Thoracic aorta endothelial cell (primary cell): ENCODE results near the gene PROSER3. TPM values are rescaled to one million over a fixed set of nuclear protein-coding genes. Genes with fewer than 3 reads are reported as not detected.

Experiments
- total RNA-seq: library from RNA; depleted of rRNA; stranded (reverse); fragments of >200 nt; gene quantifications from 2 replicates; pipeline ENCODE4 v1.2.3, GENCODE V29; 2012

PROSER3 gene
- 9.2 and 10.3 TPM in 2 replicates for total RNA-seq

DNA sequence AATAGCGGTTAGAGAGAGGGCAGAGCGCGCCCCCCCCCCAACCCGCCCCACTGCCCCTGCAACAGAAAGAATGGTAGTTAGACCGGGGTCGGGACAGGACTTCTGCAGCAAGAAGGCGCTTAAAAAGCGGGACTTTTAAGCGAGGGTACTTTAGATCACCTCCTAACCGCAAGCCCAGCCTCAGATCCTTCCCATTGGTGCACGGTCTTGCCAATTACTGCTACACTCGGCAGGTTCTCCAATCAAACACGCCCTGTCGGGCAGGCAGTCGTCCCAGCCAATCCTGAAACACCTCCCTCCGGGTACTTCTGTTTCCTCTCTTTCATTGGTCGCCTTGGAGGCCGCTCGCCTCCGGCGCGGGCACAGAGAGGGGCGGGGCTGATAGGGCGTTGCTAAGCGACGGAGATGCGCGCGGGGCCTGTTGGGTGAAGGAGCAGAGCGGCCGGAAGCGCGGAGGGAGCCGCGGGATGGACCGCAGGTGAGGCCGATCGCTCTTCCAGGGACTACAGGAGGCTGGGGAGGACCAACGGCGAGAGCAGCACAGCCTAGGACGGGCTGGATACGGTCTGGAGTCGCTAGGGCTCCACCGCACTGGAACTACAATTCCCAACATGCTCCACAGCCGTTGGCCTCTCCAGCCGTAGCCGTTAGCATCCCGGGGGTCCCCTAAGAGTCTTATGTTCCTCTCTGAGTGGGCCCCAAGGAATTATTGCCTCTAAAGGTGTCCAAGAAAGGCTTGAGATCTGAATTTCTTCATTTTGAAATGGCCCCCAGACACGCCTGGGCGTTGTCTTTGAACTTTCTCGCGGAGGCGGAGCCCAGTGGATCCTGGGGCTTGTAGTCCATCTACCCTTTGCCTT is at the start of gene PROSER3:
Gene PROSER3 (plus strand): TSS at position 428 of the 860 bp plus-strand sequence. CDS start 40 bp downstream, at position 468.

DNA sequence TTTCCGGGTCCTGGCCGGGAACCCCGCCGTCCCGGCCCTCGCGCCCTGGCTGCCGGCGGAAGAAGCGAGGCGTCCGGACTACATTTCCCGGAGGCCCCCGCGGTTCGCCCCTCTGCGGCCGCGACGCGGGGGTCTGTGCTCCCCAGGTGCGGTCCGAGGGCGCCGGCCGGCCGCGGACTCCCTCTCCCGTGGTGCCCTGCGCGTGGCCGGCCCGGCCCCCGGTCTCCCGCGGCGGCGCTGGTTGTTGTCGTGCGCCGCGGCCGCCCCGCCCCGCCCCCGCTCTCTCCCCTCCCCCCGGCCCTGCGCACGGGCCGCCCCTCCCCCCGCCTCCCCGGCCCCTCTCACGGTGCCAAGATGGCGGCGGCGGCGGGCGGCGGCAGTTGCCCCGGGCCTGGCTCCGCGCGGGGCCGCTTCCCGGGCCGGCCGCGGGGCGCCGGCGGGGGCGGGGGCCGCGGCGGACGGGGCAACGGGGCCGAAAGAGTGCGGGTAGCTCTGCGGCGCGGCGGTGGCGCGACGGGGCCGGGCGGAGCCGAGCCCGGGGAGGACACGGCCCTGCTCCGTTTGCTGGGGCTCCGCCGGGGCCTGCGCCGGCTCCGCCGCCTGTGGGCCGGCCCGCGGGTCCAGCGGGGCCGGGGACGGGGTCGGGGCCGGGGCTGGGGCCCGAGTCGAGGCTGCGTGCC is 40.2 kb upstream of the PROSER3 start, which contains the start of gene KMT2B:
Gene KMT2B (plus strand): TSS at position 339 of the 680 bp plus-strand sequence. CDS start 16 bp downstream, at position 355.

DNA sequence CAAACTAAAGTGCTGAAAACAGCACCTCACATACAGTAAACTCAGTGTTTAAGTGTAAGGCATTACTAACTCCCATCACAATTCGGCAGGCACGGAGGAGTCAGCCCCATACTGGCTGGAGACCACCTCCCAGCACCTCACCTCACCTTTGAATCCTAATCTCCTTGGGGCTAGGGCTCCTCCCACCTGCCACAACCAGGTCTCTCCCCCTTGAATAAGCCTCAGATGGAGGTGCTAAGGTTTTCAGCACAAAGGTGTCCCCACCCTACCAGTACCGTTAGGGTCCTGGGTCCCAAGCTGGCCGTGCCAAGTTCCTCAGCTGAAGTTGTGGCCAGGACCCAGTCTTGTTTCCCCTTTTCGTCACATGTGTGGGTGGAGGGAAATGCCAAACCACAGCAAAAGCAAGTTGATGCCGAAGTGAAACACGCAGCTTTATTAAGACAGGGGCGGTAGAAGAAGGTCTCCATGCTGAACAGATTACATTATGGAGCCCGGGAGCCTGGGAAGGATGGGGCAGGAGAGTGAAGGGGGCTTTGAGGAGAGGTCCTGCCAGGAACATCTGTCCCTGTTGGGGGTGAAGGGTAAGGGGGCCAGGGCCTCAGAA is 15.8 kb upstream of the PROSER3 start, which contains the start of gene IGFLR1:
Gene IGFLR1 (minus strand): TSS at position 332 of the 604 bp plus-strand sequence. CDS start 1,272 bp downstream, outside the sequence.

DNA sequence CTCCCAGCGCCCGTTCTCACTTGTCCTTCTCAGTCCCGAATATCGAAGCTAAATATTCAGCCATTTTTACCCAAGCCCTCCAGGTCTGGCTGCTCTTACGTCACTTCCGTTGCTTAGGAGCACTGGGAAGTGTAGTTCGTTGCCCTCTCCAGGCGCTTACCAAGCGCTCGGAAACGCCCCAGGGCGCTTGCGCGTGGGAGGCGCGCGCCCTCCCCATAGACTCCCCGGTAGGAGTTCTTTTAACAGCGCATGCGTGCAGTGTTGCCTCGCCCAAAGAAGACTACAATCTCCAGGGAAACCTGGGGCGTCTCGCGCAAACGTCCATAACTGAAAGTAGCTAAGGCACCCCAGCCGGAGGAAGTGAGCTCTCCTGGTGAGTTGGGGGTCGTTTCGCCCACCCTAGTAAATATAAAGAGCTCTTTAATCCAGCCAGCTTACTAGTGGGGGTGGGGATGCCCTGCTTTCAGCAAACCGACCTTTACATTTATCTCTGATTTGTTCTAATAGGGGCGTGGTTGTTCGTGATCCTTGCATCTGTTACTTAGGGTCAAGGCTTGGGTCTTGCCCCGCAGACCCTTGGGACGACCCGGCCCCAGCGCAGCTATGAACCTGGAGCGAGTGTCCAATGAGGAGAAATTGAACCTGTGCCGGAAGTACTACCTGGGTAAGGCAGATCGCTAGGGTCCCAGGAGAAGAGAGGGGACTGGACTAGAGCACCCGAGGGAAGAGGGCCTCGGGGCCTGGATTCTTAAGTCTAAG is 12.5 kb upstream of the PROSER3 start, which contains the start of the genes PSENEN and U2AF1L4:
Gene PSENEN (plus strand): TSS at position 324 of the 759 bp plus-strand sequence. CDS start 280 bp downstream, at position 604.
Gene U2AF1L4 (minus strand): TSS at position 91 of the 759 bp plus-strand sequence. CDS start 27 bp downstream, at position 64.

DNA sequence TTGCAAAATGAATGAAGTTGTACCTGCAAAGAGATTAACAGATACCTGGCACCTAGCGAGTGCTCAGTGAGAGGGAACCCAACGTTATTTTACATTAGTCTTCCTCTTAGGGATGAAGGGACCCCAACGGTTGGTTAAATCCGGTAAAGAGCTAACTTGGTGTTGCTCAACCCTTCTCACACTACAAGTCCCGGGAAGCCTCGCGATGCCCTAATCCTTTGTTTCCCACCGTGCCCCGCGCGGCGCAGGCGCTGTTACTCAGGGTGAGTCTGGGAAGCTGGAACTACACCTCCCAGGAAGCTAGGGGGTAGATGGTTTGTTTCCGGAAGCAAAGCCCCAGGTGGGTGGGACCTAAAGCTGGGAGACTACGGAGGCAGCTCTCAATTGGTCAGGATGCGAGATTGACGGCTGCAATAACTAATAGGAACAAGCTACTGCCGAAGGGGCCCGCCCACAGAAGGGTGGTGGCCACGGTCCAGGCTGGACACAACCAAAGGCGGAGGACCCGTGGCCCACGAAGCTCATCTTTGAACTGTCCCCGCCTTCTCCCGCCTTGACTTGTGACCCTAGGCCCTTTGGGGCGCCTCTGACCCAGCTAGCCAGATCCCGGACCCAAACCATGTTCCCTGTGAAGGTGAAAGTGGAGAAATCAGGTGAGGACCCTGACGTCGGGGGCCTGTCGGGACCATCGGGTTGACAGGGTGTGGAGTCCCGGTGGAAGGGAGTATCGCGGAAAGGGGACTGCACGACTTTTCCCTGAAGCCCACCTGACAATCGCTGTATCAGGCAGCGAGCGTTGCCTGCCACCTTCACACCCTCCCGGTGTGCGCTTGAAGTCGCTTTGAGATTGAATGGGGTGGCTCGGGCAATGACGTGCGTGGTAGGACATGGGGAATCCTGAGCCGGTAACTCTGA is 9.6 kb upstream of the PROSER3 start, which contains the start of gene LIN37:
Gene LIN37 (plus strand): TSS at position 471 of the 915 bp plus-strand sequence. CDS start 149 bp downstream, at position 620.

DNA sequence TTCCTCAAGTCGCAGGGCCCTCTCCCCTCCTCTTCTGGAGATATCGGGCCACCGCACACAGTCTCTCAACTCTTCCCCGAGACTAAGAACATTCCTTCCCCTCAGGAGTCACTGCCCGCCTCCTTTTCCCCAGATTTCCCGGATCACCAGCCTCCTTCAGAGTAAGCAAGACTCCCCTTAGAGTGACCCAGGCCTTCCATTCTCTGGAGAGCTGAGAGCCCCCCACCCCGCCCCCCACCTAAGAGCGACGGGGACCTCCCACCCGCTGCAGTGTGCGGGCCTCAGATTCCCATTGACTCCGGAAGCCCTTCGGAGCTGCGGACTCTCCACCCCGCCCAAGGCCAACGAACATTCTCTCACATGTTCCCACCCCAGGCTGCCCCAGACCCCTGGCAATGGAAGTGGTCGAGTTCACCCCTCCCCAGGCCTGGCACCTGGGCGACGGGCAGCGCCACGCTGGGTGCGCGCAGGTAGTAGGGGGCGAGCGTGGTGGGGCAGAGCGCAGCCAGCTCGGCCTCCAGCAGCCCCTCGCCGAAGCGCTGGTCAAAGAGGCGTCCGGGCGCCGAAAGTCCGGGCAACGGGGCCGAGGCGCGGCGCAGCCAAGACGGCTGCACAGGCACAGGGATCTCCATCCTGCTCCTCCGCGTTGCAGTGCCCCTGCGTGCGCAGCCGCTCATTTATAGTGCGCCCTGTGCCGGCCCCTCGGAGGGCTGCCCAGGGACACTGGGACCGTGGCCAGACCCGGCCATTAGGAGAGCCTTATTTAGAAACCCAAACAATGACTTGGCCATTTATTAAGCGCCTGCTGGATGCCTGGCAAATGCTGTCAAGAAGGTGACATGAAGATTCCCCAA is 1.4 kb upstream of the PROSER3 start, which contains the start of gene HSPB6:
Gene HSPB6 (minus strand): TSS at position 653 of the 854 bp plus-strand sequence. CDS start 21 bp downstream, at position 632.

DNA sequence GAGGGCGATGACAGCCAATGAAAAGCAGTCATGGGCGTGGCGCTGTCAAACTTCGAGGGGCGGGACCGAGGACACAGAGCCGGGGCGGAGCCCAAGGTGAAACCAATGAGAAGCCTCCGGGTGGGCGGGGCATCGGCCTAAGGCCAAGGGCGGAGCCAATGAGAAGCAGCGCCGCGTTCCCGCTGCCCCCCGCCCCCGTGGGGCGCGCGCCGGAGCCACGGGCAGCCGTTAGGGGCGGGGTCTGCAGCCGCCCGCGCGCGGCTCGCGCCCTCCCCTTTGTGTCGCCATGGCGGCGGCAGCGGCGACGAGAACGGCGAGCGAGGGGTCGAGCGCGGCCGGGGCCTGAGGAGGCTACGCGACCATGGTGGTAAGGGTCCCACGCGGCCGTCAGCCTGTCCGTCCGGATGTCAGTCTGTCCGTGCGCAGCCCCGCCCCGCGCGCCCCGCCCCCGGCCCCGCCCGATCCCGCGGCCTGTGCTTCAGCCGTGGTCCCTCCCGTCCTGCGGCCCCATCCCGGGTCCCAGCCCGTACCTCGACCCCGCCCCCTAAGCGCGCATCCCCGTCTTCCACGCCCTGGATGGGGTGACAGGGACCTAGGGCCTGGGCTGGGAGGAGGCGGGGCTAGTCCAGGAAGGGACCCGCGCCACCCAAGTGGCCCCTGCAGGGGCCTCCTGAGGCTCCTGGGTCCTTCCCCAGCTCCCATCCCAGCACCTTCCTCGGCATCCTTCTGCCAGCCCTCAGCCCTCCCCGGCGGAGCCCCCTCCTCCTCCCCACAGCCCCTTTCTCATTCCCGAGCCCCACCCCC is 17.5 kb downstream of the PROSER3 start, which contains the start of gene ARHGAP33:
Gene ARHGAP33 (plus strand): TSS at position 267 of the 804 bp plus-strand sequence. CDS start 95 bp downstream, at position 362.

DNA sequence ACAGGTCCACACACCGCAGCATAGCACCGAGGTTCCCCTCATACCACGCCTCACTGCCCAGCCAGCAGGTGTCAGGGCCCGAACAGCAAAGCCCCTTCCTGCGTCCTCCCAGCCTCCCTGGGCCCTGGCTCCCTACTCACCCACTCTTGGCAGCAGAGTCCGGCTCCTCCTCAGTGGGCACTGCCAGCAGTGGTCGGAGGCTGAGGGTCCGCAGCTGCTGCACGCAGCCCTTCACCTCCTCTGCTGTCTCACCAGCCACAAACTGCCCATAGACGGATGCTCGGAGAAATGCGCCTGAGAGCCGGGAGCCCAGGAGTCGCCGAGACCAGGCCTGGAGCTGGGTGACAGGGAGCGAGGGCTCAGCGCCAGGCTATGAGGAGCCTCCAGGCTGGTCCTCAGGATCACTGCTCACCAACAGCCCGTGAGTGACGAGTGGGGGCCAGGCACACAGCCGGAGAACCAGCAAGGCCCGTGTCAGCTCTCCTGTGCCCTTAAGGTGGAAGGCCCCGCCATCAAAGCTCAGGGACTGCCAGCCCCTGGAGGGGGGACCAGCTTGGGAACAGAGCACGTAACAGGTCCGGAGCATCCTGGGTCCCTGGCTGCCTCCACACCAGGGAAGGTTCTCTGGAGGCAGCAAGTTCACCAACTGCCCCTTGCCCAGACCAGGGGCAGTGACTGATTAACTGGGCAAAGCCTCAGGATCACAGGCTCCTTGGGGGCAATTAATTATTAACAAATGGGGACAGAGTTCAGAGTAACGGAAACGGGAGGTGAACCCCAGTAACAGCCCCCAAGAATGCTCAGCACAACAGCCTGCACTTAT is 54.5 kb downstream of the PROSER3 start, which contains the start of gene PRODH2:
Gene PRODH2 (minus strand): TSS at position 626 of the 823 bp plus-strand sequence. CDS start 40 bp downstream, at position 586.

Other genes with a start within 250 kb of the PROSER3 start
- not detected in 2 replicates for gene DMKN, start 244.5 kb upstream of the PROSER3 start, total RNA-seq
- not detected in 2 replicates for gene SBSN, start 229.9 kb upstream of the PROSER3 start, total RNA-seq
- not detected in 2 replicates for gene GAPDHS, start 224.7 kb upstream of the PROSER3 start, total RNA-seq
- gene TMEM147, start 212.6 kb upstream of the PROSER3 start, total RNA-seq, result 41.4 and 53.8 TPM in 2 replicates
- not detected in 2 replicates for gene ATP4A, start 194.5 kb upstream of the PROSER3 start, total RNA-seq
- not detected in 2 replicates for gene PMIS2, start 172.0 kb upstream of the PROSER3 start, total RNA-seq
- 7.7 and 11.7 TPM in 2 replicates for gene HAUS5, start 145.4 kb upstream of the PROSER3 start, total RNA-seq
- 55.2 and 59.3 TPM in 2 replicates for gene RBM42, start 129.1 kb upstream of the PROSER3 start, total RNA-seq
- gene ETV2, start 116.4 kb upstream of the PROSER3 start, total RNA-seq, result 0.14 TPM in 1 of 2 replicates, not detected in the other
- 183 and 197 TPM in 2 replicates for gene COX6B1, start 109.9 kb upstream of the PROSER3 start, total RNA-seq
- gene UPK1A, start 91.7 kb upstream of the PROSER3 start, total RNA-seq, result not detected in 2 replicates
- not detected in 2 replicates for gene ZBTB32, start 53.6 kb upstream of the PROSER3 start, total RNA-seq
- 10.0 and 12.7 TPM in 2 replicates for gene KMT2B, start 40.2 kb upstream of the PROSER3 start, total RNA-seq
- gene IGFLR1, start 15.7 kb upstream of the PROSER3 start, total RNA-seq, result 0.53 and 1.1 TPM in 2 replicates
- gene U2AF1L4, start 12.8 kb upstream of the PROSER3 start, total RNA-seq, result 3.5 and 5.4 TPM in 2 replicates
- 15.8 and 22.6 TPM in 2 replicates for gene PSENEN, start 12.5 kb upstream of the PROSER3 start, total RNA-seq
- 8.5 and 9.6 TPM in 2 replicates for gene LIN37, start 9.6 kb upstream of the PROSER3 start, total RNA-seq
- gene HSPB6, start 1.1 kb upstream of the PROSER3 start, total RNA-seq, result 0.53 and 0.65 TPM in 2 replicates
- 4.0 and 5.7 TPM in 2 replicates for gene ARHGAP33, start 17.4 kb downstream of the PROSER3 start, total RNA-seq
- gene PRODH2, start 54.7 kb downstream of the PROSER3 start, total RNA-seq, result not detected in 2 replicates
- gene NPHS1, start 94.3 kb downstream of the PROSER3 start, total RNA-seq, result not detected in 2 replicates
- gene KIRREL2, start 98.7 kb downstream of the PROSER3 start, total RNA-seq, result not detected in 2 replicates
- gene APLP1, start 110.4 kb downstream of the PROSER3 start, total RNA-seq, result 2.2 and 3.6 TPM in 2 replicates
- 3.3 and 3.6 TPM in 2 replicates for gene NFKBID, start 142.4 kb downstream of the PROSER3 start, total RNA-seq
- not detected in 2 replicates for gene HCST, start 144.4 kb downstream of the PROSER3 start, total RNA-seq
- gene TYROBP, start 150.1 kb downstream of the PROSER3 start, total RNA-seq, result not detected in 2 replicates
- 4.4 and 6.1 TPM in 2 replicates for gene LRFN3, start 178.2 kb downstream of the PROSER3 start, total RNA-seq
- gene SDHAF1, start 237.0 kb downstream of the PROSER3 start, total RNA-seq, result 11.1 and 12.2 TPM in 2 replicates